HEK293 (cell line): ENCODE measurements around the gene SLC22A12.

Source experiments
- CTCF ChIA-PET: fragments of 350-600 bp; formaldehyde crosslinking; extraction: SDS; loops from one replicate; lab custom pipeline; 2021; ENCODE audit warnings: antibody characterized with exemption; lab: Yijun Ruan, JAX
- POLR2A ChIA-PET: fragments of 300-600 bp; formaldehyde crosslinking; extraction: SDS; loops from one replicate; lab custom pipeline; 2020; ENCODE audit warnings: antibody characterized with exemption, inconsistent platforms; lab: Yijun Ruan, JAX
- H3K27ac ChIP-seq: fragments of 200-500 bp; sonication (Bioruptor generic); 2 replicates; pipeline ENCODE4 v1.5.1; 2014; ENCODE audit warnings: low read depth, low read length, control low read depth, inconsistent platforms; ENCODE audit errors: extremely low read depth
- H3K36me3 ChIP-seq, 2 experiments: fragments of 200-500 bp in 1 of 2; sonication (Bioruptor generic) in 1 of 2; 1 replicate in 1 of 2; 2 replicates in 1 of 2; pipeline ENCODE4 v1.5.1; 2014 to 2017; ENCODE audit warnings: inconsistent platforms in 2 of 2, low read length in 2 of 2; ENCODE audit not compliant: control insufficient read depth in 2 of 2, insufficient read depth in 1 of 2
- H3K4me1 ChIP-seq: fragments of 200-500 bp; sonication (Bioruptor generic); 2 replicates; pipeline ENCODE4 v1.5.1; 2014; ENCODE audit warnings: mild to moderate bottlenecking, low read length, inconsistent platforms; ENCODE audit not compliant: control insufficient read depth, insufficient read depth
- H3K4me3 ChIP-seq: 2 replicates; pipeline ENCODE4 v1.5.1; 2011; ENCODE audit warnings: low read depth, mild to moderate bottlenecking, control low read depth, low read length, moderate library complexity
- H3K9me3 ChIP-seq: fragments of 200-500 bp; sonication (Bioruptor generic); 2 replicates; pipeline ENCODE4 v1.5.1; 2014; ENCODE audit warnings: low read depth, low read length, inconsistent platforms; ENCODE audit not compliant: control insufficient read depth, insufficient read depth
- EGR2 ChIP-seq: fragments of 450-650 bp; formaldehyde crosslinking; IDR thresholded peaks from 2 replicates; pipeline ENCODE4 v1.5.1; 2016; ENCODE audit warnings: low read depth, missing biosample characterization, missing genetic modification characterization
- KLF16 ChIP-seq: fragments of 450-650 bp; formaldehyde crosslinking; IDR thresholded peaks from 2 replicates; pipeline ENCODE4 v1.5.1; 2017; ENCODE audit warnings: missing biosample characterization, missing genetic modification characterization
- MEIS1 ChIP-seq: sonication (generic); formaldehyde crosslinking; IDR thresholded peaks from 2 replicates; pipeline ENCODE4 v1.8.1; 2022; ENCODE audit warnings: missing genetic modification reagents, mild to moderate bottlenecking, borderline replicate concordance
- PRDM6 ChIP-seq: fragments of 450-650 bp; formaldehyde crosslinking; IDR thresholded peaks from 2 replicates; pipeline ENCODE4 v1.5.1; 2017; ENCODE audit warnings: missing biosample characterization, missing genetic modification characterization
- ZBTB1 ChIP-seq: fragments of 450-650 bp; formaldehyde crosslinking; IDR thresholded peaks from 2 replicates; pipeline ENCODE4 v1.5.1; 2016; ENCODE audit warnings: missing biosample characterization, missing genetic modification characterization
- ZFHX2 ChIP-seq: fragments of 450-650 bp; formaldehyde crosslinking; conservative IDR thresholded peaks from 2 replicates; pipeline ENCODE4 v1.5.1; 2016; ENCODE audit warnings: missing biosample characterization, missing genetic modification characterization
- ZFP41 ChIP-seq: fragments of 450-650 bp; formaldehyde crosslinking; IDR thresholded peaks from 2 replicates; pipeline ENCODE4 v1.5.1; 2016; ENCODE audit warnings: missing biosample characterization, missing genetic modification characterization, borderline replicate concordance
- ZNF10 ChIP-seq: fragments of 450-650 bp; formaldehyde crosslinking; IDR thresholded peaks from 2 replicates; pipeline ENCODE4 v1.5.1; 2017; ENCODE audit warnings: missing biosample characterization, missing genetic modification characterization
- ZNF112 ChIP-seq: fragments of 450-650 bp; formaldehyde crosslinking; IDR thresholded peaks from 2 replicates; pipeline ENCODE4 v1.5.0; 2017; ENCODE audit warnings: missing biosample characterization, missing genetic modification characterization
- ZNF239 ChIP-seq: fragments of 450-650 bp; formaldehyde crosslinking; IDR thresholded peaks from 2 replicates; pipeline ENCODE4 v1.5.1; 2016; ENCODE audit warnings: missing biosample characterization, missing genetic modification characterization
- ZNF280C ChIP-seq: fragments of 450-650 bp; formaldehyde crosslinking; IDR thresholded peaks from 2 replicates; pipeline ENCODE4 v1.5.1; 2016; ENCODE audit warnings: missing biosample characterization, missing genetic modification characterization
- ZNF354C ChIP-seq: fragments of 450-650 bp; formaldehyde crosslinking; IDR thresholded peaks from 2 replicates; pipeline ENCODE4 v1.5.1; 2016; ENCODE audit warnings: missing biosample characterization, missing genetic modification characterization, low read depth, borderline replicate concordance
- ZNF433 ChIP-seq: fragments of 450-650 bp; formaldehyde crosslinking; IDR thresholded peaks from 2 replicates; pipeline ENCODE4 v1.5.1; 2016; ENCODE audit warnings: missing biosample characterization, missing genetic modification characterization, low read depth
- ZNF513 ChIP-seq: fragments of 450-650 bp; IDR thresholded peaks from 2 replicates; pipeline ENCODE4 v1.5.1; 2018; ENCODE audit warnings: missing biosample characterization, missing genetic modification characterization
- ZNF549 ChIP-seq: fragments of 450-650 bp; IDR thresholded peaks from 2 replicates; pipeline ENCODE4 v1.5.1; 2018; ENCODE audit warnings: missing biosample characterization, missing genetic modification characterization, mild to moderate bottlenecking, inconsistent platforms, moderate library complexity
- ZNF571 ChIP-seq: fragments of 450-650 bp; formaldehyde crosslinking; IDR thresholded peaks from 2 replicates; pipeline ENCODE4 v1.5.0; 2017; ENCODE audit warnings: missing biosample characterization, missing genetic modification characterization
- ZNF621 ChIP-seq: fragments of 450-650 bp; formaldehyde crosslinking; IDR thresholded peaks from 2 replicates; pipeline ENCODE4 v1.5.1; 2017; ENCODE audit warnings: missing biosample characterization, missing genetic modification characterization
- ZNF645 ChIP-seq: fragments of 450-650 bp; formaldehyde crosslinking; IDR thresholded peaks from 2 replicates; pipeline ENCODE4; 2016; ENCODE audit warnings: missing biosample characterization, missing genetic modification characterization
- ZNF658 ChIP-seq: fragments of 450-650 bp; formaldehyde crosslinking; IDR thresholded peaks from 2 replicates; pipeline ENCODE4; 2016; ENCODE audit warnings: missing biosample characterization, missing genetic modification characterization
- ZNF660 ChIP-seq: fragments of 450-650 bp; IDR thresholded peaks from 2 replicates; pipeline ENCODE4 v1.5.1; 2018; ENCODE audit warnings: missing biosample characterization, mild to moderate bottlenecking, missing genetic modification characterization
- ZNF785 ChIP-seq: fragments of 450-650 bp; formaldehyde crosslinking; IDR thresholded peaks from 2 replicates; pipeline ENCODE4 v1.5.1; 2016; ENCODE audit warnings: missing biosample characterization, missing genetic modification characterization
- ZSCAN5A ChIP-seq: fragments of 450-650 bp; formaldehyde crosslinking; IDR thresholded peaks from 2 replicates; pipeline ENCODE4 v1.5.1; 2016; ENCODE audit warnings: missing biosample characterization, missing genetic modification characterization

The SLC22A12 gene

GRCh38 chr11:64620381-64620971 is 29.5 kb downstream of the SLC22A12 start (continued):
- TF ChIP-seq ZNF354C (tag by site-specific recombination) (no peak), ZFHX2 (tag by site-specific recombination) (no peak), MEIS1 (CRISPR knock-in tag) (no peak), ZNF513 (tag by site-specific recombination) (no peak)

GRCh38 chr11:64621283-64622019 is 30.4 kb downstream of the SLC22A12 start:
- POLR2A ChIA-PET = no interaction called here
- no peak overlapping the region for H3K27ac ChIP-seq
- H3K4me1 ChIP-seq = no peaks in the 10 kb centered on the region
- no peaks in the 10 kb centered on the region for H3K9me3 ChIP-seq
- H3K4me3 ChIP-seq = no peak overlapping the region
- H3K36me3 ChIP-seq = no peaks in the 10 kb centered on the region
- CTCF ChIA-PET = interaction anchor here (0.6 kb wide), 1 partner anchor 24 kb away, joined by 4 read pairs; no protein-coding TSS in a partner anchor
- TF ChIP-seq ZNF433 (tag by site-specific recombination) (no peak), EGR2 (tag by site-specific recombination) (no peak), ZFHX2 (tag by site-specific recombination) (no peak), ZNF645 (tag by site-specific recombination) (no peak), ZNF549 (tag by site-specific recombination) (no peak), ZNF280C (tag by site-specific recombination) (no peak), ZNF239 (tag by site-specific recombination) (no peak), ZBTB1 (tag by site-specific recombination) (no peak), ZNF785 (tag by site-specific recombination) (no peak), ZSCAN5A (tag by site-specific recombination) (no peak), ZNF621 (tag by site-specific recombination) (no peak), ZNF112 (tag by site-specific recombination) (no peak)

- Histone ChIP-seq H3K9me3 (no peaks in the 10 kb centered on the region), H3K4me1 (no peaks in the 10 kb centered on the region), H3K27ac (no peak overlapping the region), H3K4me3 (no peak overlapping the region), H3K36me3 (no peaks in the 10 kb centered on the region)
- CTCF ChIA-PET = no interaction called here
- POLR2A ChIA-PET = no interaction called here
- TF ChIP-seq ZNF10 (tag by site-specific recombination) (no peak), PRDM6 (tag by site-specific recombination) (no peak), ZNF658 (no peak), ZFP41 (tag by site-specific recombination) (no peak), KLF16 (tag by site-specific recombination) (no peak), ZNF660 (tag by site-specific recombination) (no peak), ZNF571 (tag by site-specific recombination) (no peak), ZNF280C (tag by site-specific recombination) (no peak)
Observed at GRCh38 chr11:64622681-64623080, 31.7 kb downstream of the SLC22A12 start.
